Right lobe of liver (tissue), 4 donors: ENCODE results near the gene FFAR3.

Experiments
- CTCF ChIP-seq, 4 donors: fragments of 200-600 bp in 3 of 4; fragments of 450-650 bp in 1 of 4; IDR thresholded peaks; one replicate each; pipeline versions ENCODE4 v1.5.1 to v1.8.0; 2016 to 2022; ENCODE audit warnings: antibody characterized with exemption in 4 of 4, mild to moderate bottlenecking in 2 of 4
- POLR2A ChIP-seq: fragments of 450-650 bp; IDR thresholded peaks from one replicate; pipeline ENCODE4 v1.6.1; 2017; ENCODE audit warnings: antibody characterized with exemption, mild to moderate bottlenecking
- donor health status: DM: no; HTN: no; CAD: no.
- donor health status: DM: no; HTN: no; CAD: no.
- donor health status: DM: no; HTN: yes; CAD: no.

DNA sequence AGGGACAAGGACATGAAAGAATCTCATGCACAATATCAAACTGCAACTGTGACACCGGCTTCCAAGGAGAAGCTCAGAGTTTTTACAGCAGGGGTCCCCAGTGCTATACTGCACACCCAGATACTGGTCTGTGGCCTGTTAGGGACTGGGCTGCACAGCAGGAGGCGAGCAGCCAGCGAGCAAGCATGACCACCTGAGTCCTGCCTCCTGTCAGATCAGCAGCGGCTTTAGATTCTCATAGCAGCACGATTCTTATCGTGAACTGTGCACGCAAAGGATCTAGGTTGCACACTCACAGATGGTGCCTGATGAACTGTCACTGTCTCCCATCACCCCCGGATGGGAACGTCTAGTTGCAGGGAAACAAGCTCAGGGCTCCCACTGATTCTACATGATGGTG is 42.4 kb upstream of the FFAR3 start:
- TF ChIP-seq CTCF (IDR thresholded peaks at IDR 0.05) (no peak), POLR2A (no peak)
